ENCODE measurements around the gene DCUN1D3.

GRCh38 chr16:20833086-20833485, 67.1 kb downstream of the DCUN1D3 start:
- TF ChIP-seq CTCF (IDR thresholded peaks at IDR 0.05; ENCODE audit: low read depth, low read length) (no peak), POLR2A (IDR thresholded peaks at IDR 0.05; ENCODE audit: extremely low read depth, insufficient read length) (no peak)
- TF ChIP-seq, protein P1, sequence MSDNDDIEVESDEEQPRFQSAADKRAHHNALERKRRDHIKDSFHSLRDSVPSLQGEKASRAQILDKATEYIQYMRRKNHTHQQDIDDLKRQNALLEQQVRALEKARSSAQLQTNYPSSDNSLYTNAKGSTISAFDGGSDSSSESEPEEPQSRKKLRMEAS (IDR thresholded peaks at IDR 0.05; ENCODE audit: low read depth, low read length): no peak
